ENCODE data around the gene RAMP1. TPM values are rescaled to one million over a fixed set of nuclear protein-coding genes. Genes with fewer than 3 reads are reported as not detected.

RAMP1 gene
- total and polyA plus RNA-seq, 2 of the 4 experiments (the other 2 are of a cell fraction), result 15.8 to 77.1 TPM

GRCh38 chr2:237956402-237956736, 96.9 kb downstream of the RAMP1 start:
- H4K20me1 ChIP-seq (ENCODE audit: insufficient read depth, low read length), result no peaks in the 10 kb centered on the region
- no peak overlapping the region for H4K8ac ChIP-seq (ENCODE audit: low read depth in 2 of 2, low read length in 2 of 2)
- peak overlapping the region; percentile 85 for H2AFZ ChIP-seq (replicated peaks; ENCODE audit: low read length, poor library complexity)
- H4K91ac ChIP-seq (ENCODE audit: insufficient read depth, low read depth, low read length), result no peak overlapping the region
- intact Hi-C loops (cut with micrococcal nuclease), result no loop called here
- peak overlapping the region; percentile 24; the same call in 1 of the 2 replicates for H3K4me3 ChIP-seq (ENCODE audit: insufficient read depth, low read depth, low read length)
- H3K14ac ChIP-seq (replicated peaks; ENCODE audit: low read depth, low read length), result no peak overlapping the region
- dilution Hi-C loops (cut with HindIII; ENCODE audit: low sequenced_read_pairs, unreplicated experiment), result no loop called here
- BruUV-seq (replicated peaks), result no TSS peak
- no peak overlapping the region for H2BK5ac ChIP-seq (ENCODE audit: low read depth, low read length, poor library complexity, severe bottlenecking)
- no peaks in the 10 kb centered on the region for H3K9me1 ChIP-seq (ENCODE audit: insufficient read depth, low read length)
- H3K27me3 ChIP-seq (ENCODE audit: control insufficient read depth, insufficient read depth, low read length), result peaks cover 23% of the 10 kb centered on the region
- H3K79me1 ChIP-seq (ENCODE audit: low read depth in 1 of 2, low read length in 2 of 2), result no peaks in the 10 kb centered on the region
- H3K36me3 ChIP-seq (ENCODE audit: control insufficient read depth, insufficient read depth, low read length), result no peaks in the 10 kb centered on the region
- peak; percentile 63 for ATAC-seq (ENCODE audit: low read depth)
- peak overlapping the region; percentile 35; the same call in 1 of the 2 replicates for H4K5ac ChIP-seq (ENCODE audit: low read depth, low read length)
- peak overlapping the region; percentile 29; the same call in 1 of the 2 replicates for H3K9ac ChIP-seq (ENCODE audit: low read depth, low read length)
- ChIA-PET POLR2A (ENCODE audit: unreplicated experiment) (no interaction called here), CTCF (no interaction called here)
- H3K4me1 ChIP-seq (ENCODE audit: control insufficient read depth, insufficient read depth, low read length), result peaks cover 2% of the 10 kb centered on the region; the same call in 1 of the 2 replicates
- H3K18ac ChIP-seq (ENCODE audit: low read depth, low read length), result peak overlapping the region; percentile 39; the same call in 1 of the 2 replicates
- no peak for TF ChIP-seq CTCF (conservative IDR thresholded peaks at IDR 0.05; ENCODE audit: low read depth, low read length)
- TF ChIP-seq FOS (IDR thresholded peaks at IDR 0.05; ENCODE audit: low read depth, low read length), result no peak
- no peak for TF ChIP-seq RCOR1 (IDR thresholded peaks at IDR 0.05; ENCODE audit: insufficient replicate concordance, low read length)
- TF ChIP-seq RAD21 (IDR thresholded peaks at IDR 0.05; ENCODE audit: low read length), result no peak
- WGBS, 2 experiments (ENCODE audit: extremely low coverage in 2 of 2, insufficient read length in 1 of 2), result 1% methylated on average over 9 of the region's 23 CpGs; no CpG with 5 or more reads in 1 of the 2 experiments
- H2AK9ac ChIP-seq (replicated peaks; ENCODE audit: low read depth, low read length, poor library complexity), result no peak overlapping the region
- H2AK5ac ChIP-seq (ENCODE audit: low read depth, low read length), result no peak overlapping the region
- in situ Hi-C loops (cut with MboI; ENCODE audit: low sequenced_read_pairs), result no loop called here
- no peak overlapping the region for H2BK20ac ChIP-seq (ENCODE audit: low read depth, low read length)
- no peak overlapping the region for H3K4ac ChIP-seq (ENCODE audit: low read depth, low read length)
- no peak overlapping the region for H3K56ac ChIP-seq (ENCODE audit: extremely low read depth, insufficient read depth, low read length)
- H2BK120ac ChIP-seq (ENCODE audit: low read depth, low read length), result no peak overlapping the region
- H3K4me2 ChIP-seq (ENCODE audit: low read depth, low read length), result peak overlapping the region; percentile 48
- no peak overlapping the region for H3K27ac ChIP-seq (ENCODE audit: insufficient read depth, low read length)
- peaks cover 5% of the 10 kb centered on the region for H3K9me3 ChIP-seq (ENCODE audit: control insufficient read depth, insufficient read depth, low read length)
- H3K23ac ChIP-seq (ENCODE audit: low read depth, low read length), result no peak overlapping the region
- DNase-seq, result no peak
- no peak overlapping the region for H2BK15ac ChIP-seq (ENCODE audit: low read depth, low read length)
